ENCODE measurements around the gene SLC25A42.

- no peak for TF ChIP-seq CTCF (IDR thresholded peaks at IDR 0.05)
- TF ChIP-seq ESRRA (CRISPR knock-in tag; IDR thresholded peaks at IDR 0.05; ENCODE audit: borderline replicate concordance): no peak
- TF ChIP-seq TEAD1 (CRISPR knock-in tag; IDR thresholded peaks at IDR 0.05): no peak
- no peak for TF ChIP-seq ZNF281 (CRISPR knock-in tag; IDR thresholded peaks at IDR 0.05)
- TF ChIP-seq SMAD3 (CRISPR knock-in tag; IDR thresholded peaks at IDR 0.05; ENCODE audit: borderline replicate concordance): no peak
Measured at GRCh38 chr19:19123386-19123785, 59.6 kb downstream of the SLC25A42 start.
